H1 (cell line): ENCODE measurements around the gene TGFB1I1. TPM values are rescaled to one million over a fixed set of nuclear protein-coding genes. Genes with fewer than 3 reads are reported as not detected.

Experiments
- CTCF ChIA-PET: fragments of 300-600 bp; sonication (Branson Sonifier 250); formaldehyde crosslinking; loops from one replicate; lab custom pipeline; 2021; ENCODE audit not compliant: partially characterized antibody; lab: Charles Lee
- POLR2A ChIA-PET: fragments of 300-600 bp; sonication (Branson Sonifier 250); formaldehyde crosslinking; loops from one replicate; lab custom pipeline; 2021; ENCODE audit warnings: inconsistent platforms; ENCODE audit not compliant: partially characterized antibody; lab: Charles Lee
- DNase-seq, 2 experiments: peaks; one replicate each; pipeline versions ENCODE4 v3.0.0 to v3.0.0-alpha.2; 2010 to 2022; ENCODE audit warnings: low spot score in 2 of 2, low read depth in 1 of 2, mixed read lengths in 1 of 2
- FAIRE-seq: peaks from 2 replicates; lab custom pipeline; 2011; peaks lifted over from hg19 to GRCh38; lab: Jason Lieb, UNC
- H2AFZ ChIP-seq: 2 replicates; pipeline ENCODE4 v1.8.1; 2012; ENCODE audit warnings: low read length, inconsistent platforms
- H2AK5ac ChIP-seq: 2 replicates; pipeline ENCODE4 v1.6.1; 2013; ENCODE audit warnings: low read depth, low read length
- H2BK120ac ChIP-seq: replicated peaks from 2 replicates; pipeline ENCODE3; 2013; ENCODE audit warnings: low read depth, low read length, inconsistent platforms
- H2BK12ac ChIP-seq: 2 replicates; pipeline ENCODE4 v1.6.1; 2013; ENCODE audit warnings: low read depth, low read length
- H2BK15ac ChIP-seq: 2 replicates; pipeline ENCODE4 v1.6.1; 2013; ENCODE audit warnings: low read length
- H2BK20ac ChIP-seq: 2 replicates; pipeline ENCODE4 v1.6.1; 2013; ENCODE audit warnings: low read length
- H2BK5ac ChIP-seq: 2 replicates; pipeline ENCODE4 v1.6.1; 2013; ENCODE audit warnings: low read depth, low read length
- H3K14ac ChIP-seq: 2 replicates; pipeline ENCODE4 v1.6.1; 2013; ENCODE audit warnings: inconsistent platforms; ENCODE audit not compliant: insufficient read length
- H3K18ac ChIP-seq: 2 replicates; pipeline ENCODE4 v1.6.1; 2013; ENCODE audit warnings: low read length; ENCODE audit errors: extremely low read depth
- H3K23ac ChIP-seq: 2 replicates; pipeline ENCODE4 v1.6.1; 2013; ENCODE audit warnings: inconsistent platforms; ENCODE audit not compliant: insufficient read length
- H3K23me2 ChIP-seq: 2 replicates; pipeline ENCODE4 v1.6.1; 2013; ENCODE audit warnings: low read depth, low read length
- H3K27ac ChIP-seq: 2 replicates; pipeline ENCODE4 v1.6.1; 2011; ENCODE audit warnings: low read depth, low read length, inconsistent platforms
- H3K27me3 ChIP-seq, 4 experiments: replicated peaks in 1 of 4; 1 replicate in 1 of 4; 2 replicates in 3 of 4; pipeline versions ENCODE4 v1.6.1 to v1.8.1; 2011 to 2013; ENCODE audit warnings: low read length in 3 of 4, mild to moderate bottlenecking in 3 of 4, inconsistent platforms in 2 of 4, mixed read lengths in 2 of 4, moderate library complexity in 1 of 4; ENCODE audit not compliant: control insufficient read depth in 3 of 4, insufficient read depth in 3 of 4; ENCODE audit errors: extremely low read depth in 1 of 4
- H3K36me3 ChIP-seq, 4 experiments: 2 replicates each; pipeline versions ENCODE4 v1.6.1 to v1.8.1; 2011 to 2013; ENCODE audit warnings: mild to moderate bottlenecking in 4 of 4, low read length in 3 of 4, moderate library complexity in 2 of 4, control low read depth in 1 of 4, inconsistent platforms in 1 of 4; ENCODE audit not compliant: insufficient read depth in 4 of 4, control insufficient read depth in 2 of 4
- H3K4ac ChIP-seq: replicated peaks from 2 replicates; pipeline ENCODE3; 2013; ENCODE audit warnings: low read length, low read depth, mixed read lengths, inconsistent platforms; ENCODE audit not compliant: insufficient read length
- H3K4me1 ChIP-seq, 4 experiments: replicated peaks in 1 of 4; 1 replicate in 1 of 4; 2 replicates in 3 of 4; pipeline versions ENCODE4 v1.6.1 to v1.8.1; 2011 to 2013; ENCODE audit warnings: low read length in 3 of 4, inconsistent platforms in 2 of 4, mixed read lengths in 1 of 4; ENCODE audit not compliant: insufficient read depth in 4 of 4, control insufficient read depth in 3 of 4
- H3K4me2 ChIP-seq, 2 experiments: 2 replicates each; pipeline versions ENCODE4 v1.6.1 to v1.8.1; 2011 to 2013; ENCODE audit warnings: low read depth in 2 of 2, low read length in 2 of 2, control low read depth in 1 of 2, inconsistent platforms in 1 of 2, mild to moderate bottlenecking in 1 of 2; ENCODE audit not compliant: insufficient read depth in 1 of 2
- H3K4me3 ChIP-seq, 4 experiments: fragments of 200-600, 300-600 bp in 1 of 4; sonication (generic), shearing (Covaris generic), sonication (Bioruptor Twin) in 1 of 4; 2 replicates each; pipeline versions ENCODE4 v1.5.1 to v1.8.1; 2011 to 2016; ENCODE audit warnings: low read length in 4 of 4, low read depth in 3 of 4, control low read depth in 2 of 4, inconsistent platforms in 2 of 4, mild to moderate bottlenecking in 2 of 4, mixed read lengths in 1 of 4, moderate library complexity in 1 of 4; ENCODE audit not compliant: insufficient read depth in 2 of 4; ENCODE audit errors: extremely low read depth in 1 of 4
- H3K56ac ChIP-seq: replicated peaks from 2 replicates; pipeline ENCODE3; 2013; ENCODE audit warnings: low read depth, mild to moderate bottlenecking, mixed read lengths, low read length, inconsistent platforms; ENCODE audit not compliant: insufficient read length
- H3K79me1 ChIP-seq: 2 replicates; pipeline ENCODE4 v1.6.1; 2013; ENCODE audit warnings: low read depth, low read length, control low read depth
- H3K79me2 ChIP-seq, 2 experiments: 2 replicates each; pipeline versions ENCODE4 v1.6.1 to v1.8.1; 2012 to 2013; ENCODE audit warnings: low read length in 2 of 2, mild to moderate bottlenecking in 2 of 2, inconsistent platforms in 1 of 2; ENCODE audit not compliant: insufficient read depth in 2 of 2, control insufficient read depth in 1 of 2
- H3K9ac ChIP-seq, 4 experiments: replicated peaks in 1 of 4; 1 replicate in 1 of 4; 2 replicates in 3 of 4; pipeline versions ENCODE4 v1.6.1 to v1.8.1; 2011 to 2013; ENCODE audit warnings: low read depth in 3 of 4, low read length in 3 of 4, control low read depth in 2 of 4, mild to moderate bottlenecking in 2 of 4, moderate library complexity in 2 of 4, inconsistent platforms in 1 of 4; ENCODE audit errors: extremely low read depth in 1 of 4
- H3K9me3 ChIP-seq, 2 experiments: 2 replicates each; pipeline versions ENCODE4 v1.6.1 to v1.8.1; 2012 to 2013; ENCODE audit warnings: mild to moderate bottlenecking in 2 of 2, moderate library complexity in 2 of 2, control low read depth in 1 of 2, inconsistent platforms in 1 of 2, low read depth in 1 of 2, low read length in 1 of 2, mixed read lengths in 1 of 2; ENCODE audit not compliant: insufficient read depth in 2 of 2
- H4K20me1 ChIP-seq, 2 experiments: replicated peaks in 1 of 2; 2 replicates each; pipeline versions ENCODE3 to v1.8.1; 2011 to 2013; ENCODE audit warnings: inconsistent platforms in 2 of 2, low read length in 2 of 2, mild to moderate bottlenecking in 1 of 2; ENCODE audit not compliant: insufficient read depth in 2 of 2, control insufficient read depth in 1 of 2
- H4K5ac ChIP-seq: 2 replicates; pipeline ENCODE4 v1.6.1; 2013; ENCODE audit warnings: low read length, low read depth, mixed read lengths, inconsistent platforms; ENCODE audit not compliant: insufficient read length
- H4K8ac ChIP-seq: 2 replicates; pipeline ENCODE4 v1.8.0; 2013; ENCODE audit warnings: mild to moderate bottlenecking, moderate library complexity, low read length, inconsistent platforms; ENCODE audit not compliant: insufficient read depth; ENCODE audit errors: extremely low read depth
- H4K91ac ChIP-seq: replicated peaks from 2 replicates; pipeline ENCODE3; 2013; ENCODE audit warnings: low read length, mixed read lengths, inconsistent platforms; ENCODE audit not compliant: insufficient read length
- KDM1A ChIP-seq: fragments of 200-600, 300-600 bp; sonication (generic); IDR thresholded peaks from 2 replicates; pipeline ENCODE4 v1.7.1; 2016; ENCODE audit warnings: mild to moderate bottlenecking, low read length, borderline replicate concordance
- PHF8 ChIP-seq: fragments of 200-600 bp; sonication (generic); conservative IDR thresholded peaks from 2 replicates; pipeline ENCODE4 v1.7.1; 2012; ENCODE audit warnings: low read depth, mild to moderate bottlenecking, inconsistent platforms, low read length, moderate library complexity
- TCF12 ChIP-seq: IDR thresholded peaks from 2 replicates; pipeline ENCODE4 v1.6.1; 2011; ENCODE audit warnings: low read depth, mild to moderate bottlenecking, low read length
- TEAD4 ChIP-seq: IDR thresholded peaks from 2 replicates; pipeline ENCODE4 v1.6.1; 2012; ENCODE audit warnings: low read depth, low read length, inconsistent platforms, mixed read lengths
- WGBS, 2 experiments: shearing (Covaris generic) in 1 of 2; methylation state at CpG; one replicate each; pipeline versions ENCODE4 v1.1.6 to v1.1.7; 2013 to 2015; ENCODE audit warnings: low lambda C conversion rate in 2 of 2, mixed read lengths in 2 of 2, inconsistent platforms in 1 of 2, low coverage in 1 of 2, missing lambda C conversion rate in 1 of 2; ENCODE audit not compliant: insufficient replicate concordance in 2 of 2, insufficient coverage in 1 of 2, insufficient read length in 1 of 2; ENCODE audit errors: extremely low coverage in 1 of 2, missing lambda C conversion rate in 1 of 2; 5-methylcytosine and 5-hydroxymethylcytosine counted together
- polyA plus RNA-seq, 7 experiments: library from polyadenylated mRNA; depleted of rRNA in 3 of 7; stranded (reverse) in 5 of 7; unstranded in 2 of 7; fragments of >200 nt in 5 of 7; fragments of 200-250 nt in 2 of 7; gene quantifications; 1 replicate in 5 of 7; 2 replicates in 1 of 7; 4 replicates in 1 of 7; pipeline versions ENCODE4 v1.2.1 to v1.2.3, GENCODE V29; 2011 to 2013; ENCODE audit warnings: missing spikeins in 2 of 7, mixed read lengths in 2 of 7
- total RNA-seq: library from RNA; stranded (reverse); fragmentation: NEBNext Ultra II Directional; extraction: Animal tissue kit (Norgen Biotek cat#: 25700); gene quantifications from 2 replicates; pipeline ENCODE4 v1.2.1, GENCODE V29; 2021

Gene TGFB1I1
- total and polyA plus RNA-seq, 2 of the 8 experiments (the other 6 are each of a cell fraction or from before 2014, with no cell fraction given): 5.6 to 5.8 TPM

- Histone ChIP-seq H3K79me1 (no peaks in the 10 kb centered on the region), H4K20me1 (peaks cover 0 to 16% of the 10 kb centered on the region in 2 experiments), H3K27me3 (peaks cover 14 to 51% (median 41%) of the 10 kb centered on the region in 4 experiments), H3K56ac (no peak overlapping the region), H4K5ac (no peak overlapping the region), H3K27ac (no peak overlapping the region), H2BK15ac (no peak overlapping the region), H3K4me3 (no peak overlapping the region), H3K9me3 (no peaks in the 10 kb centered on the region), H3K4ac (no peak overlapping the region), H2BK12ac (no peak overlapping the region), H2AFZ (no peak overlapping the region), H3K4me1 (peaks cover 0 to 8% (median 3%) of the 10 kb centered on the region in 4 experiments; a peak in 5 of 7 replicates), H3K36me3 (peaks cover 0 to 6% (median 0%) of the 10 kb centered on the region in 4 experiments; a peak in 2 of 8 replicates), H3K23ac (no peak overlapping the region), H2BK5ac (no peak overlapping the region), H4K91ac (no peak overlapping the region), H3K4me2 (no peak overlapping the region; a peak in 1 of 4 replicates), H2BK20ac (no peak overlapping the region), H3K9ac (no peak overlapping the region; a peak in 1 of 7 replicates), H3K18ac (no peak overlapping the region), H2AK5ac (no peak overlapping the region), H3K23me2 (peaks cover 15% of the 10 kb centered on the region), H3K14ac (no peak overlapping the region), H4K8ac (no peak overlapping the region), H2BK120ac (no peak overlapping the region), H3K79me2 (no peaks in the 10 kb centered on the region)
- ChIA-PET POLR2A (interaction anchor here (0.9 to 7.9 kb wide), 8 partner anchors 10 to 233 kb away, joined by 3 to 69 read pairs (median 4); a partner anchor contains a TSS), CTCF (interaction anchor here (0.6 to 2.2 kb wide), 6 partner anchors 11 to 222 kb away, joined by 3 to 9 read pairs (median 5); no protein-coding TSS in a partner anchor)
- DNase-seq (no peak), FAIRE-seq (no peak)
- 89% methylated on average over 22 of the region's 22 CpGs; no CpG with 5 or more reads in 1 of the 2 experiments for WGBS, 2 experiments
- TF ChIP-seq PHF8 (no peak), TEAD4 (no peak), KDM1A (no peak), TCF12 (no peak)
Observed at GRCh38 chr16:31489616-31490584, 17.9 kb downstream of the TGFB1I1 start.
